ENCODE data around the gene ESYT1. TPM values are rescaled to one million over a fixed set of nuclear protein-coding genes. Genes with fewer than 3 reads are reported as not detected.

ESYT1 gene
- total and polyA plus RNA-seq, 4 experiments from 2014 or later = 249 to 690 (median 326) TPM

- Mint-ChIP-seq H3K9me3 (no peaks in the 10 kb centered on the region), H3K36me3 (peaks cover 49 to 75% of the 10 kb centered on the region in 2 donors), H3K4me3 (no peak overlapping the region), H3K4me1 (peaks cover 9 to 30% (median 16%) of the 10 kb centered on the region in 4 donors), H3K27ac (peak overlapping the region in 6 of 7 donors; percentile 6 to 86 (median 64)), H3K27me3 (no peaks in the 10 kb centered on the region)
- Histone ChIP-seq H3K4me3 (ENCODE audit: low read length in 2 of 2) (no peak overlapping the region), H3K27me3 (ENCODE audit: insufficient read depth, low read length) (no peaks in the 10 kb centered on the region), H3K9me3 (ENCODE audit: control insufficient read depth in 1 of 2, low read length in 2 of 2) (no peaks in the 10 kb centered on the region), H3K4me1 (ENCODE audit: insufficient read depth, low read length) (peaks cover 16% of the 10 kb centered on the region), H3K36me3 (ENCODE audit: insufficient read depth, low read length) (peaks cover 73% of the 10 kb centered on the region), H3K27ac (ENCODE audit: low read depth, low read length) (no peak overlapping the region)
- intact Hi-C loops (cut with micrococcal nuclease) = no loop called here
- ChIA-PET CTCF (ENCODE audit: partially characterized antibody) (interaction anchor here (0.9 to 2.3 kb wide), 5 partner anchors 23 to 299 kb away, joined by 3 to 8 read pairs (median 6); partner anchors contain the start of genes RNF41 and ZC3H10), POLR2A (ENCODE audit: partially characterized antibody) (interaction anchor here (0.9 to 2.7 kb wide), 9 partner anchors 23 to 299 kb away, joined by 3 to 16 read pairs (median 4); partner anchors contain the start of genes ESYT1, RNF41 and ZC3H10)
- no peak for DNase-seq
Observed at GRCh38 chr12:56165369-56165768, 37.3 kb downstream of the ESYT1 start.

DNA sequence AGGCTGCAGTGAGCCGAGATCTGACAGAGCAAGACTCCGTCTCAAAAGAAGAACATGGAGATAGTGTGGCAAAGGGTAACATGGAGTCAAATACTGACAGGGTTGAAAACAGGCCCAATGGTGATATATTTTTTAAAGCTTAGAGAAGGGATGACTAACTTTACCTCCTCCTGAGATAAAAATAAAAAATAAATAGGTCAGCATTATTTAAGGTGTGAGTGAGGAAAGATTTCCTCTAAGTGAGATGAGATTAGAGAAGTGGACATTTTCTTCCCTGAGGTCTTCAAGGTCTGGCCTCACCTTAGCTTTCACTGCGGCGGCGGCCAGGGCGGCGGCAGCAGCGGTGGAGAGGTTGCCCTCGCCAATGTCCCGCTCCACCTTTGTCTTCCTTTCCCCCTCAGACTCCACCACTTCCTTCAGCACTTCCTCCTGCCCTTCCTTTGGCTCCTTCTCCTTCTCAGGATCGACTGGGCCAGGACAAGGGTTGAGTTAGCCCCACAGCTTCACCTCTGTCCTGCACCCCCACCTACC, 41.2 kb downstream of the ESYT1 start:
- CTCF ChIA-PET (ENCODE audit: partially characterized antibody) = no interaction called here
- Mint-ChIP-seq H3K36me3 (peaks cover 44 to 78% of the 10 kb centered on the region in 2 donors), H3K4me3 (no peak overlapping the region), H3K27ac (peak overlapping the region in 6 of 7 donors; percentile 32 to 88 (median 72)), H3K9me3 (no peaks in the 10 kb centered on the region), H3K4me1 (peaks cover 0 to 5% (median 3%) of the 10 kb centered on the region in 4 donors), H3K27me3 (no peaks in the 10 kb centered on the region)
- no peaks in the 10 kb centered on the region for H3K9me3 ChIP-seq (ENCODE audit: control insufficient read depth in 1 of 2, low read length in 2 of 2)
- intact Hi-C loops (cut with micrococcal nuclease) = no loop called here
- H3K36me3 ChIP-seq (ENCODE audit: insufficient read depth, low read length) = peaks cover 74% of the 10 kb centered on the region
- H3K27me3 ChIP-seq (ENCODE audit: insufficient read depth, low read length) = no peaks in the 10 kb centered on the region
- no peaks in the 10 kb centered on the region for H3K4me1 ChIP-seq (ENCODE audit: insufficient read depth, low read length)
- H3K27ac ChIP-seq (ENCODE audit: low read depth, low read length) = no peak overlapping the region
- no peak for DNase-seq
- no peak overlapping the region for H3K4me3 ChIP-seq (ENCODE audit: low read length in 2 of 2)
- POLR2A ChIA-PET (ENCODE audit: partially characterized antibody) = interaction anchor here (0.6 to 1.4 kb wide), 5 partner anchors 10 to 20 kb away, joined by 3 to 5 read pairs (median 3); partner anchors contain the start of genes MYL6B and SMARCC2

DNA sequence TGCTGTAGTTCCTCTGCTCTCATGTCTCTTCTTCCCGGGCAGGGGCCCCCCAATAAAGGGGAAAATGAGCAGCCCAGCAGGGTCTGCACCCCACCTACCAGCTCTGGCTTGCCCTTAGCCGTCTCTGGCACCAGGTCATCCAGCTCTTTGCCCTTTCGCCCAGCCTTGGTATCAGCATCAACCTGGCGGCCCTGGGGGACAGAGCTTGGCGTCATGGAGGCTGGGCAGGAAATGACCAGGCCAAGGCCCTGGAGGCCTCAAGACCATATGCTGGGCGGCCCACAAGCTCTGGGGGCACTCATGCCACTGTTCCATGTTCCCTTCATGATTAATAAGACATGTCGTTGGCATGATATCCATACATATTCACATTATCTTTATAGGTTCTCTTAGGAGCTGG, 44.8 kb downstream of the ESYT1 start:
- Histone ChIP-seq H3K27ac (ENCODE audit: low read depth, low read length) (no peak overlapping the region), H3K9me3 (ENCODE audit: control insufficient read depth in 1 of 2, low read length in 2 of 2) (no peaks in the 10 kb centered on the region), H3K4me1 (ENCODE audit: insufficient read depth, low read length) (no peaks in the 10 kb centered on the region), H3K4me3 (ENCODE audit: low read length in 2 of 2) (no peak overlapping the region), H3K27me3 (ENCODE audit: insufficient read depth, low read length) (no peaks in the 10 kb centered on the region), H3K36me3 (ENCODE audit: insufficient read depth, low read length) (peaks cover 74% of the 10 kb centered on the region)
- no peak for DNase-seq
- Mint-ChIP-seq H3K27ac (peak overlapping the region in 1 of 7 donors; percentile 59), H3K4me1 (peaks cover 0 to 3% (median 0%) of the 10 kb centered on the region in 4 donors), H3K4me3 (no peak overlapping the region), H3K9me3 (no peaks in the 10 kb centered on the region), H3K36me3 (peaks cover 43 to 80% of the 10 kb centered on the region in 2 donors), H3K27me3 (no peaks in the 10 kb centered on the region)
- POLR2A ChIA-PET (ENCODE audit: partially characterized antibody) = interaction anchor here (0.7 to 1.5 kb wide), 4 partner anchors 10 to 21 kb away, joined by 3 to 7 read pairs (median 4); partner anchors contain the start of genes MYL6, MYL6B and SMARCC2
- CTCF ChIA-PET (ENCODE audit: partially characterized antibody) = interaction anchor here (0.9 to 1.2 kb wide), 3 partner anchors 11 to 17 kb away, joined by 3 read pairs; no protein-coding TSS in a partner anchor
- intact Hi-C loops (cut with micrococcal nuclease) = no loop called here

DNA sequence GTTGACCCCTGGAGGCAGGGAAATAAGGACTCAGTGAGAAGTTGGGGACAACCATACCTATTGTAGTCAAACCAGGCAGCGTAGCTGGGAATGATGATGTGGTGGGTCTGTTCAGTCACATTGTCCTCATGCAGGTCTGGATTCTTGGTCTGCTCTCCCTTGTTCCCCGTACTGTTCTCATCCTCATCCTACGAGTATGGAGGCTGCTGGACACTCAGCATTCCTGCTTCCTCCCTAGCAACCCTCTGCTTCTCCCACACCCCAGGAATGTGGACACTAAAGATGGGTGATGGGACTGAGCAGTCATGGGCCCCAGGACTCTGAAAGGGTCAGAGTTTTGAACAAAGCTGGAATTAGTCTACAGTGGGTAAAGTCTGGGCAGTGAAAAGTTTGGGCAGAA, 50.3 kb downstream of the ESYT1 start:
- CTCF ChIA-PET (ENCODE audit: partially characterized antibody) = interaction anchor here (0.9 to 1.0 kb wide), 2 partner anchors 12 to 59 kb away, joined by 3 to 4 read pairs; no protein-coding TSS in a partner anchor
- intact Hi-C loops (cut with micrococcal nuclease) = no loop called here
- H3K9me3 ChIP-seq (ENCODE audit: control insufficient read depth in 1 of 2, low read length in 2 of 2) = no peaks in the 10 kb centered on the region

DNA sequence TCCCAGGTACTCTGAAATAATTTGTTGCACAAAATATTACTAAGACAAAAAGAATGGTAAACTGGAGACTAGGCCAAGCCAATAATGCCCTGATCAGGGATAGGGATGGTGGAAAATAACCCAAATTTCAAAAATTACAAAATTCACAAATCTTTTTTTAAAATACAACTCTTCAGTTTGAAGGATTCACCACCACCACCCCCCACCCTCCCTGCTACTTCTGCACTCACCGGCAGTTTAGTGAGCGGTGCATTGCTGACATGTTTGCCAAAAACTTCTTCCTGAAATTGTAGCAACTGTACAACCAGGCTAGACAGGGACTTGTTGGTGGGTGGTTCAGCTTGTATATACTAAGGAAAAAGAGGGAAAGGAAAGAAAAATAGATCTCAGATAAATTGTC, 58.9 kb downstream of the ESYT1 start:
- DNase-seq = no peak
- intact Hi-C loops (cut with micrococcal nuclease) = no loop called here
- CTCF ChIA-PET (ENCODE audit: partially characterized antibody) = interaction anchor here (1.4 to 6.4 kb wide), 4 partner anchors 11 to 83 kb away, joined by 3 to 264 read pairs (median 10); partner anchors contain the start of genes ESYT1, MYL6, PA2G4 and RPL41
- Histone ChIP-seq H3K4me3 (ENCODE audit: low read length in 2 of 2) (no peak overlapping the region), H3K36me3 (ENCODE audit: insufficient read depth, low read length) (peaks cover 39% of the 10 kb centered on the region), H3K27me3 (ENCODE audit: insufficient read depth, low read length) (no peaks in the 10 kb centered on the region), H3K4me1 (ENCODE audit: insufficient read depth, low read length) (peaks cover 24% of the 10 kb centered on the region), H3K27ac (ENCODE audit: low read depth, low read length) (peak overlapping the region; percentile 91), H3K9me3 (ENCODE audit: control insufficient read depth in 1 of 2, low read length in 2 of 2) (no peaks in the 10 kb centered on the region)
- peaks cover 0 to 3% (median 0%) of the 10 kb centered on the region in 8 donors for H3K9me3 Mint-ChIP-seq
- POLR2A ChIA-PET (ENCODE audit: partially characterized antibody) = interaction anchor here (1.8 to 6.2 kb wide), 4 partner anchors 22 to 60 kb away, joined by 10 to 245 read pairs (median 70); partner anchors contain the start of genes ESYT1, MYL6 and RNF41
- H3K36me3 Mint-ChIP-seq = peaks cover 19 to 63% of the 10 kb centered on the region in 2 donors
- H3K4me3 Mint-ChIP-seq = peak overlapping the region in 3 of 8 donors; percentile 15 to 92 (median 43)
- H3K27me3 Mint-ChIP-seq = peaks cover 0 to 2% of the 10 kb centered on the region in 2 donors
- H3K4me1 Mint-ChIP-seq = peaks cover 19 to 47% (median 32%) of the 10 kb centered on the region in 4 donors
- peak overlapping the region in 6 of 7 donors; percentile 50 to 100 (median 95) for H3K27ac Mint-ChIP-seq

More for the DNA sequence above, 50.3 kb downstream of the ESYT1 start:
- Histone ChIP-seq H3K36me3 (ENCODE audit: insufficient read depth, low read length) (peaks cover 65% of the 10 kb centered on the region), H3K27me3 (ENCODE audit: insufficient read depth, low read length) (no peaks in the 10 kb centered on the region), H3K27ac (ENCODE audit: low read depth, low read length) (no peak overlapping the region), H3K4me3 (ENCODE audit: low read length in 2 of 2) (no peak overlapping the region), H3K4me1 (ENCODE audit: insufficient read depth, low read length) (no peaks in the 10 kb centered on the region)
- DNase-seq = no peak
- POLR2A ChIA-PET (ENCODE audit: partially characterized antibody) = interaction anchor here (0.5 to 2.5 kb wide), 4 partner anchors 11 to 236 kb away, joined by 3 to 13 read pairs (median 4); partner anchors contain the start of genes ESYT1 and SMARCC2
- Mint-ChIP-seq H3K27ac (peak overlapping the region in 3 of 7 donors; percentile 18 to 43 (median 39)), H3K27me3 (no peaks in the 10 kb centered on the region), H3K36me3 (peaks cover 51 to 77% of the 10 kb centered on the region in 2 donors), H3K9me3 (no peaks in the 10 kb centered on the region), H3K4me3 (no peak overlapping the region), H3K4me1 (peaks cover 0 to 3% (median 0%) of the 10 kb centered on the region in 4 donors)

DNA sequence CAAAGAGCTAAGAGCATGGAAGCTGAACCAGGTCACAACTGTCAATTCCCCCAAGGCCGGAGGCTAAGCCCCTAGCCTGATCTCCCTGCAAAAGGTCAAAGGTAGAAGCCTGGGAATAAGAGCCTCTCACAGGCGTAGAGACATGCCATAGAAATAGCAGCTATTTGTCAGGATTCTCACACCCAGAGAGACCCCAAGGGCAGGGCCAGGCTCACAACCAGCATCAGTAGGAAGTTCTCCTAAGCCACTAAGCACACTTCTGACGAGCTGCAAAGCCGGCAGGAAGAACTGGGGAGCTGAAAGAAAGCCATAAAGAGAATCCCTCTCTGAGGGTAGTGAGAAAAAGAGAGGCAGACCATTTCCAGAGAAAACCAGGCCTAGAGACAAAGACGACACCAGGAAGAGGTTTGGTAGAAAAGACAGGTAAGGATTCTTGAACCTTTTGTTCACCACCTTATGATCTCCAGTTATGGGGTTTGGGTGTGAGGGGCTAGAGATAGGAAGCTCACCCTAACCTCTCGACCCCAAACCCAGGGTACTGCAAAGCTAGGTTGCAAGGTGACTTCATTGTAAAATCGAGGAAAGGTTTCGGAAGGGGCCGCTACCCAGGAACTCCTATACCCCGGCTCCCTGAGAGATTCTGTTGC, 60.2 kb downstream of the ESYT1 start:
- Histone ChIP-seq H3K27ac (ENCODE audit: low read depth, low read length) (peak overlapping the region; percentile 91), H3K27me3 (ENCODE audit: insufficient read depth, low read length) (no peaks in the 10 kb centered on the region), H3K4me1 (ENCODE audit: insufficient read depth, low read length) (peaks cover 24% of the 10 kb centered on the region), H3K36me3 (ENCODE audit: insufficient read depth, low read length) (peaks cover 33% of the 10 kb centered on the region), H3K4me3 (ENCODE audit: low read length in 2 of 2) (peak overlapping the region; percentile 65 to 67), H3K9me3 (ENCODE audit: control insufficient read depth in 1 of 2, low read length in 2 of 2) (no peaks in the 10 kb centered on the region)
- peak in 2 of 5 donors; percentile 6 to 17 for DNase-seq
- intact Hi-C loops (cut with micrococcal nuclease) = loop anchor here (1.0 to 2.0 kb wide), 3 partner anchors 31 to 449 kb away; partner anchors contain the start of gene COQ10A
- CTCF ChIA-PET (ENCODE audit: partially characterized antibody) = interaction anchor here (0.9 to 6.4 kb wide), 19 partner anchors 13 to 449 kb away, joined by 3 to 264 read pairs (median 8); partner anchors contain the start of genes ANKRD52, ESYT1, PA2G4 and RNF41
- H3K4me3 Mint-ChIP-seq = peak overlapping the region; percentile 87 to 94 (median 91)
- peaks cover 19 to 58% of the 10 kb centered on the region in 2 donors for H3K36me3 Mint-ChIP-seq
- H3K4me1 Mint-ChIP-seq = peaks cover 24 to 54% (median 40%) of the 10 kb centered on the region in 4 donors
- H3K9me3 Mint-ChIP-seq = peaks cover 0 to 3% (median 0%) of the 10 kb centered on the region in 8 donors
- H3K27ac Mint-ChIP-seq = peak overlapping the region; percentile 88 to 100 (median 94)
- POLR2A ChIA-PET (ENCODE audit: partially characterized antibody) = interaction anchor here (0.7 to 6.2 kb wide), 21 partner anchors 10 to 450 kb away, joined by 3 to 245 read pairs (median 11); partner anchors contain the start of genes ANKRD52, CNPY2, ESYT1 and IL23A
- H3K27me3 Mint-ChIP-seq = peaks cover 0 to 2% of the 10 kb centered on the region in 2 donors
